Hematopoietic multipotent progenitor cell treated with erythropoietin and hydrocortisone succinate and interleukin-3 and kit ligand, for 4 days (in vitro differentiated cells): Measurements from ENCODE around the gene ZBTB7C.

Source experiments
- DNase-seq: peaks from one replicate; pipeline ENCODE4 v3.0.0-alpha.2; 2015

The ZBTB7C gene

GRCh38 chr18:48027401-48027963 is 381.7 kb downstream of the ZBTB7C start:
- no peak for DNase-seq

- DNase-seq: no peak
Observed at GRCh38 chr18:48026216-48026615, 383.0 kb downstream of the ZBTB7C start.

GRCh38 chr18:48024881-48025660 is 384.1 kb downstream of the ZBTB7C start:
- DNase-seq: no peak

GRCh38 chr18:48024009-48024512 is 385.1 kb downstream of the ZBTB7C start:
- no peak for DNase-seq

GRCh38 chr18:48023334-48024008 is 385.7 kb downstream of the ZBTB7C start:
- DNase-seq: peak; percentile 83

- DNase-seq: peak; percentile 92
Observed at GRCh38 chr18:48022531-48023329, 386.5 kb downstream of the ZBTB7C start.

GRCh38 chr18:48022021-48022420 is 387.2 kb downstream of the ZBTB7C start:
- DNase-seq: no peak

- no peak for DNase-seq
Observed at GRCh38 chr18:48021273-48021914, 387.8 kb downstream of the ZBTB7C start.

- no peak for DNase-seq
Observed at GRCh38 chr18:48020337-48021250, 388.6 kb downstream of the ZBTB7C start.

- DNase-seq: no peak
Observed at GRCh38 chr18:48019557-48020325, 389.4 kb downstream of the ZBTB7C start.

- no peak for DNase-seq
Observed at GRCh38 chr18:48018851-48019250, 390.3 kb downstream of the ZBTB7C start.

- no peak for DNase-seq
Observed at GRCh38 chr18:48017635-48018034, 391.5 kb downstream of the ZBTB7C start.

GRCh38 chr18:48013162-48013561 is 396.0 kb downstream of the ZBTB7C start:
- no peak for DNase-seq

GRCh38 chr18:48011926-48012465 is 397.2 kb downstream of the ZBTB7C start:
- no peak for DNase-seq

- DNase-seq: no peak
Observed at GRCh38 chr18:48010264-48010663, 398.9 kb downstream of the ZBTB7C start.

GRCh38 chr18:48009116-48009745 is 400.0 kb downstream of the ZBTB7C start:
- DNase-seq: no peak

- peak; percentile 77 for DNase-seq
Observed at GRCh38 chr18:48007955-48008701, 401.1 kb downstream of the ZBTB7C start.

- no peak for DNase-seq
Observed at GRCh38 chr18:48007381-48007780, 401.8 kb downstream of the ZBTB7C start.
